ENCODE results near the gene CNNM1.

Gene CNNM1

GRCh38 chr10:99410146-99410545 is 81.0 kb downstream of the CNNM1 start:
- no peak for DNase-seq (ENCODE audit: low spot score)
- Histone ChIP-seq H3K27me3 (ENCODE audit: insufficient read depth, poor library complexity, severe bottlenecking) (no peaks in the 10 kb centered on the region), H3K9me3 (ENCODE audit: severe bottlenecking) (no peaks in the 10 kb centered on the region), H3K27ac (ENCODE audit: poor library complexity, severe bottlenecking) (no peak overlapping the region), H3K4me1 (ENCODE audit: insufficient read depth, poor library complexity, severe bottlenecking) (no peaks in the 10 kb centered on the region), H3K4me3 (ENCODE audit: severe bottlenecking) (no peak overlapping the region), H3K36me3 (ENCODE audit: low read depth) (peaks cover 56% of the 10 kb centered on the region)
- ATAC-seq (ENCODE audit: low read depth) = no peak
- no peak for TF ChIP-seq CTCF (IDR thresholded peaks at IDR 0.05; ENCODE audit: poor library complexity, severe bottlenecking)

GRCh38 chr10:99410876-99411275 is 81.7 kb downstream of the CNNM1 start:
- H3K4me3 ChIP-seq (ENCODE audit: severe bottlenecking) = no peak overlapping the region
- no peak overlapping the region for H3K27ac ChIP-seq (ENCODE audit: poor library complexity, severe bottlenecking)
- no peaks in the 10 kb centered on the region for H3K4me1 ChIP-seq (ENCODE audit: insufficient read depth, poor library complexity, severe bottlenecking)
- no peak for DNase-seq (ENCODE audit: low spot score)
- no peaks in the 10 kb centered on the region for H3K9me3 ChIP-seq (ENCODE audit: severe bottlenecking)
- no peaks in the 10 kb centered on the region for H3K27me3 ChIP-seq (ENCODE audit: insufficient read depth, poor library complexity, severe bottlenecking)
- TF ChIP-seq CTCF (IDR thresholded peaks at IDR 0.05; ENCODE audit: poor library complexity, severe bottlenecking) = no peak
- peaks cover 49% of the 10 kb centered on the region for H3K36me3 ChIP-seq (ENCODE audit: low read depth)
- ATAC-seq (ENCODE audit: low read depth) = no peak

- H3K27ac ChIP-seq (ENCODE audit: poor library complexity, severe bottlenecking) = no peak overlapping the region
- DNase-seq (ENCODE audit: low spot score) (no peak), ATAC-seq (ENCODE audit: low read depth) (no peak)
- no peak overlapping the region for H3K4me3 ChIP-seq (ENCODE audit: severe bottlenecking)
- peaks cover 46% of the 10 kb centered on the region for H3K36me3 ChIP-seq (ENCODE audit: low read depth)
- H3K9me3 ChIP-seq (ENCODE audit: severe bottlenecking) = no peaks in the 10 kb centered on the region
- H3K4me1 ChIP-seq (ENCODE audit: insufficient read depth, poor library complexity, severe bottlenecking) = no peaks in the 10 kb centered on the region
- no peaks in the 10 kb centered on the region for H3K27me3 ChIP-seq (ENCODE audit: insufficient read depth, poor library complexity, severe bottlenecking)
- no peak for TF ChIP-seq CTCF (IDR thresholded peaks at IDR 0.05; ENCODE audit: poor library complexity, severe bottlenecking)
These were observed 82.4 kb downstream of the CNNM1 start for GRCh38 chr10:99411546-99411945.

GRCh38 chr10:99412099-99412498 is 82.9 kb downstream of the CNNM1 start:
- no peak for DNase-seq (ENCODE audit: low spot score)
- Histone ChIP-seq H3K36me3 (ENCODE audit: low read depth) (peaks cover 49% of the 10 kb centered on the region), H3K27me3 (ENCODE audit: insufficient read depth, poor library complexity, severe bottlenecking) (no peaks in the 10 kb centered on the region), H3K27ac (ENCODE audit: poor library complexity, severe bottlenecking) (no peak overlapping the region), H3K4me3 (ENCODE audit: severe bottlenecking) (no peak overlapping the region), H3K9me3 (ENCODE audit: severe bottlenecking) (no peaks in the 10 kb centered on the region), H3K4me1 (ENCODE audit: insufficient read depth, poor library complexity, severe bottlenecking) (no peaks in the 10 kb centered on the region)
- peak; percentile 8 for TF ChIP-seq CTCF (IDR thresholded peaks at IDR 0.05; ENCODE audit: poor library complexity, severe bottlenecking)
- no peak for ATAC-seq (ENCODE audit: low read depth)

GRCh38 chr10:99418910-99419624 is 89.9 kb downstream of the CNNM1 start:
- Histone ChIP-seq H3K27ac (ENCODE audit: poor library complexity, severe bottlenecking) (no peak overlapping the region), H3K27me3 (ENCODE audit: insufficient read depth, poor library complexity, severe bottlenecking) (no peaks in the 10 kb centered on the region), H3K36me3 (ENCODE audit: low read depth) (peaks cover 77% of the 10 kb centered on the region), H3K4me1 (ENCODE audit: insufficient read depth, poor library complexity, severe bottlenecking) (no peaks in the 10 kb centered on the region), H3K9me3 (ENCODE audit: severe bottlenecking) (no peaks in the 10 kb centered on the region), H3K4me3 (ENCODE audit: severe bottlenecking) (no peak overlapping the region)
- TF ChIP-seq CTCF (IDR thresholded peaks at IDR 0.05; ENCODE audit: poor library complexity, severe bottlenecking) = no peak
- ATAC-seq (ENCODE audit: low read depth) (no peak), DNase-seq (ENCODE audit: low spot score) (no peak)
